SK-N-SH (cell line): ENCODE results near the gene CCR6. TPM values are rescaled to one million over a fixed set of nuclear protein-coding genes. Genes with fewer than 3 reads are reported as not detected.

Experiments
- CTCF ChIA-PET: fragments of 300-600, 350-600 bp; formaldehyde crosslinking; extraction: SDS; loops from one replicate; lab custom pipeline; 2021; lab: Yijun Ruan, JAX
- POLR2A ChIA-PET: fragments of 350-600 bp; sonication (Branson Sonifier 250); formaldehyde crosslinking; extraction: SDS; loops from one replicate; lab custom pipeline; 2020; ENCODE audit warnings: antibody characterized with exemption, inconsistent platforms; lab: Yijun Ruan, JAX
- DNase-seq: peaks from one replicate; pipeline ENCODE4 v3.0.0; 2012
- H2AFZ ChIP-seq: fragments of 200-600 bp; sonication (generic); 2 replicates; pipeline ENCODE4 v1.8.1; 2016; ENCODE audit warnings: antibody characterized with exemption, mild to moderate bottlenecking, low read depth
- H3F3A ChIP-seq: fragments of 200-600 bp; sonication (generic); replicated peaks from 2 replicates; pipeline ENCODE3; 2016; ENCODE audit warnings: antibody characterized with exemption, mild to moderate bottlenecking; ENCODE audit not compliant: insufficient read depth
- H3K27ac ChIP-seq, 2 experiments: fragments of 200-500 bp in 1 of 2; fragments of 200-600 bp in 1 of 2; sonication (Bioruptor generic) in 1 of 2; sonication (generic), shearing (Covaris generic) in 1 of 2; 2 replicates each; pipeline versions ENCODE4 v1.5.1 to v1.6.1; 2014 to 2016; ENCODE audit warnings: low read depth in 2 of 2, inconsistent platforms in 1 of 2, low read length in 1 of 2, mild to moderate bottlenecking in 1 of 2, mixed read lengths in 1 of 2
- H3K27me3 ChIP-seq: fragments of 200-600 bp; sonication (generic), shearing (Covaris generic); 2 replicates; pipeline ENCODE4 v1.6.1; 2016; ENCODE audit warnings: mixed run types; ENCODE audit not compliant: insufficient read depth
- H3K36me3 ChIP-seq, 2 experiments: fragments of 200-500 bp in 1 of 2; fragments of 200-600 bp in 1 of 2; sonication (Bioruptor generic) in 1 of 2; sonication (generic) in 1 of 2; replicated peaks in 1 of 2; 2 replicates each; pipeline versions ENCODE3 to v1.5.1; 2014 to 2016; ENCODE audit warnings: low read length in 1 of 2, mild to moderate bottlenecking in 1 of 2; ENCODE audit not compliant: insufficient read depth in 2 of 2, control insufficient read depth in 1 of 2
- H3K4me1 ChIP-seq, 2 experiments: fragments of 200-500 bp in 1 of 2; fragments of 200-600 bp in 1 of 2; sonication (Bioruptor generic) in 1 of 2; sonication (generic), shearing (Covaris generic) in 1 of 2; 2 replicates each; pipeline versions ENCODE4 v1.5.1 to v1.6.1; 2014 to 2016; ENCODE audit warnings: low read depth in 1 of 2, low read length in 1 of 2, mixed run types in 1 of 2; ENCODE audit not compliant: insufficient read depth in 2 of 2, control insufficient read depth in 1 of 2
- H3K4me2 ChIP-seq: fragments of 200-600 bp; sonication (generic), shearing (Covaris generic); 2 replicates; pipeline ENCODE4 v1.6.1; 2017; ENCODE audit warnings: mixed run types
- H3K4me3 ChIP-seq, 2 experiments: fragments of 200-500 bp in 1 of 2; fragments of 200-600 bp in 1 of 2; sonication (Bioruptor generic) in 1 of 2; sonication (generic), shearing (Covaris generic) in 1 of 2; 2 replicates each; pipeline versions ENCODE4 v1.5.1 to v1.8.1; 2014 to 2016; ENCODE audit warnings: low read depth in 2 of 2, inconsistent platforms in 1 of 2, low read length in 1 of 2, mild to moderate bottlenecking in 1 of 2, mixed read lengths in 1 of 2, moderate library complexity in 1 of 2
- H3K79me2 ChIP-seq: fragments of 200-600 bp; sonication (generic); 2 replicates; pipeline ENCODE4 v1.8.1; 2017; ENCODE audit warnings: mild to moderate bottlenecking; ENCODE audit not compliant: insufficient read depth
- H3K9ac ChIP-seq: fragments of 200-600 bp; sonication (generic); 2 replicates; pipeline ENCODE4 v1.6.1; 2017; ENCODE audit warnings: mixed run types
- H3K9me2 ChIP-seq: fragments of 200-600 bp; sonication (generic); 2 replicates; pipeline ENCODE4 v1.6.1; 2017; ENCODE audit warnings: mixed run types
- H3K9me3 ChIP-seq: fragments of 200-600 bp; sonication (generic); 2 replicates; pipeline ENCODE4 v1.6.1; 2017; ENCODE audit warnings: mixed run types, mild to moderate bottlenecking, moderate library complexity
- H4K20me1 ChIP-seq: fragments of 200-600 bp; sonication (generic); 2 replicates; pipeline ENCODE4 v1.6.1; 2017; ENCODE audit warnings: mild to moderate bottlenecking, mixed run types; ENCODE audit not compliant: insufficient read depth
- CHD2 ChIP-seq: fragments of 150-350 bp; IDR thresholded peaks from 2 replicates; pipeline ENCODE4 v1.6.1; 2018; ENCODE audit warnings: low read length; ENCODE audit not compliant: partially characterized antibody
- FOXJ3 ChIP-seq: sonication (generic); formaldehyde crosslinking; IDR thresholded peaks from 2 replicates; pipeline ENCODE4 v1.5.1; 2020; ENCODE audit warnings: mild to moderate bottlenecking, missing genetic modification reagents
- MXI1 ChIP-seq: IDR thresholded peaks from 2 replicates; pipeline ENCODE4 v1.6.1; 2012; ENCODE audit warnings: mild to moderate bottlenecking, low read depth, low read length, improper control_type of control experiment
- NRF1 ChIP-seq: IDR thresholded peaks from 2 replicates; pipeline ENCODE4 v1.6.1; 2012; ENCODE audit warnings: low read depth, mild to moderate bottlenecking, low read length
- RCOR1 ChIP-seq: fragments of 150-350 bp; IDR thresholded peaks from 2 replicates; pipeline ENCODE4 v1.6.1; 2017; ENCODE audit warnings: antibody characterized with exemption, low read length
- YY1 ChIP-seq: IDR thresholded peaks from 2 replicates; pipeline ENCODE4 v1.4.0; 2012; ENCODE audit warnings: low read depth, mild to moderate bottlenecking
- WGBS: methylation state at CpG from one replicate; pipeline ENCODE4 v1.1.6; 2017; ENCODE audit warnings: low lambda C conversion rate; 5-methylcytosine and 5-hydroxymethylcytosine counted together
- polyA plus RNA-seq, 3 experiments: library from polyadenylated mRNA; depleted of rRNA; stranded (reverse); fragments of >200 nt; gene quantifications; 2 replicates each; pipeline ENCODE4 v1.2.3, GENCODE V29; 2012
- TF ChIP-seq, protein P1 (sequence below): fragments of 200-600 bp; sonication (generic); IDR thresholded peaks from 2 replicates; pipeline ENCODE4 v1.6.1; 2017; ENCODE audit warnings: antibody characterized with exemption, mild to moderate bottlenecking, moderate library complexity
- TF ChIP-seq, protein P2 (sequence below): IDR thresholded peaks from 2 replicates; pipeline ENCODE4 v1.4.0; 2012; ENCODE audit warnings: low read depth, borderline replicate concordance
- TF ChIP-seq, protein P3 (sequence below): IDR thresholded peaks from 2 replicates; pipeline ENCODE4 v1.4.0; 2012; ENCODE audit warnings: low read depth

Gene CCR6
- polyA plus RNA-seq, 1 of the 3 experiments (the other 2 are of a cell fraction): not detected

- POLR2A ChIA-PET: no interaction called here
- DNase-seq: no peak
- Histone ChIP-seq H3K79me2 (no peaks in the 10 kb centered on the region), H3K9me2 (no peaks in the 10 kb centered on the region), H3K36me3 (no peaks in the 10 kb centered on the region), H3K4me3 (no peak overlapping the region), H3K9ac (no peak overlapping the region), H4K20me1 (no peaks in the 10 kb centered on the region), H3K9me3 (no peaks in the 10 kb centered on the region), H3F3A (no peaks in the 10 kb centered on the region), H3K27ac (no peak overlapping the region), H3K4me2 (no peak overlapping the region), H2AFZ (no peak overlapping the region), H3K4me1 (no peaks in the 10 kb centered on the region), H3K27me3 (no peaks in the 10 kb centered on the region)
- no peak for TF ChIP-seq MXI1
- TF ChIP-seq CHD2: no peak
- TF ChIP-seq YY1: no peak
- no peak for TF ChIP-seq RCOR1
- TF ChIP-seq, protein P1, sequence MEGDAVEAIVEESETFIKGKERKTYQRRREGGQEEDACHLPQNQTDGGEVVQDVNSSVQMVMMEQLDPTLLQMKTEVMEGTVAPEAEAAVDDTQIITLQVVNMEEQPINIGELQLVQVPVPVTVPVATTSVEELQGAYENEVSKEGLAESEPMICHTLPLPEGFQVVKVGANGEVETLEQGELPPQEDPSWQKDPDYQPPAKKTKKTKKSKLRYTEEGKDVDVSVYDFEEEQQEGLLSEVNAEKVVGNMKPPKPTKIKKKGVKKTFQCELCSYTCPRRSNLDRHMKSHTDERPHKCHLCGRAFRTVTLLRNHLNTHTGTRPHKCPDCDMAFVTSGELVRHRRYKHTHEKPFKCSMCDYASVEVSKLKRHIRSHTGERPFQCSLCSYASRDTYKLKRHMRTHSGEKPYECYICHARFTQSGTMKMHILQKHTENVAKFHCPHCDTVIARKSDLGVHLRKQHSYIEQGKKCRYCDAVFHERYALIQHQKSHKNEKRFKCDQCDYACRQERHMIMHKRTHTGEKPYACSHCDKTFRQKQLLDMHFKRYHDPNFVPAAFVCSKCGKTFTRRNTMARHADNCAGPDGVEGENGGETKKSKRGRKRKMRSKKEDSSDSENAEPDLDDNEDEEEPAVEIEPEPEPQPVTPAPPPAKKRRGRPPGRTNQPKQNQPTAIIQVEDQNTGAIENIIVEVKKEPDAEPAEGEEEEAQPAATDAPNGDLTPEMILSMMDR: no peak
- TF ChIP-seq FOXJ3 (CRISPR knock-in tag): no peak
- TF ChIP-seq, protein P2, sequence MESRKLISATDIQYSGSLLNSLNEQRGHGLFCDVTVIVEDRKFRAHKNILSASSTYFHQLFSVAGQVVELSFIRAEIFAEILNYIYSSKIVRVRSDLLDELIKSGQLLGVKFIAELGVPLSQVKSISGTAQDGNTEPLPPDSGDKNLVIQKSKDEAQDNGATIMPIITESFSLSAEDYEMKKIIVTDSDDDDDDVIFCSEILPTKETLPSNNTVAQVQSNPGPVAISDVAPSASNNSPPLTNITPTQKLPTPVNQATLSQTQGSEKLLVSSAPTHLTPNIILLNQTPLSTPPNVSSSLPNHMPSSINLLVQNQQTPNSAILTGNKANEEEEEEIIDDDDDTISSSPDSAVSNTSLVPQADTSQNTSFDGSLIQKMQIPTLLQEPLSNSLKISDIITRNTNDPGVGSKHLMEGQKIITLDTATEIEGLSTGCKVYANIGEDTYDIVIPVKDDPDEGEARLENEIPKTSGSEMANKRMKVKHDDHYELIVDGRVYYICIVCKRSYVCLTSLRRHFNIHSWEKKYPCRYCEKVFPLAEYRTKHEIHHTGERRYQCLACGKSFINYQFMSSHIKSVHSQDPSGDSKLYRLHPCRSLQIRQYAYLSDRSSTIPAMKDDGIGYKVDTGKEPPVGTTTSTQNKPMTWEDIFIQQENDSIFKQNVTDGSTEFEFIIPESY: no peak
- TF ChIP-seq, protein P3, sequence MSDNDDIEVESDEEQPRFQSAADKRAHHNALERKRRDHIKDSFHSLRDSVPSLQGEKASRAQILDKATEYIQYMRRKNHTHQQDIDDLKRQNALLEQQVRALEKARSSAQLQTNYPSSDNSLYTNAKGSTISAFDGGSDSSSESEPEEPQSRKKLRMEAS: no peak
- no peak for TF ChIP-seq NRF1
- 74% methylated on average over 33 of the region's 33 CpGs for WGBS
- CTCF ChIA-PET: interaction anchor here (1.0 kb wide), 1 partner anchor 10 kb away, joined by 3 read pairs; no protein-coding TSS in a partner anchor
These were observed 8.1 kb downstream of the CCR6 start for GRCh38 chr6:167130712-167131684.
